K562 (cell line): ENCODE data around the gene FLOT2. TPM values are rescaled to one million over a fixed set of nuclear protein-coding genes. Genes with fewer than 3 reads are reported as not detected.
A peak's percentile ranks its signal among the peaks of the same experiment; 100 is the strongest.

Experiments used
- ARID2 ChIP-seq: fragments of 450-650 bp; IDR thresholded peaks from 2 replicates; pipeline ENCODE4 v1.6.1; 2017; ENCODE audit warnings: antibody characterized with exemption, mild to moderate bottlenecking
- COPS2 ChIP-seq: fragments of 450-650 bp; conservative IDR thresholded peaks from 2 replicates; pipeline ENCODE4 v1.6.1; 2016; ENCODE audit warnings: mild to moderate bottlenecking, moderate library complexity
- CREB1 ChIP-seq, 2 experiments: sonication (generic) in 1 of 2; formaldehyde crosslinking in 1 of 2; IDR thresholded peaks; 2 replicates each; pipeline versions ENCODE4 v1.6.1 to v1.8.0; 2012 to 2022; ENCODE audit warnings: inconsistent platforms in 1 of 2, mild to moderate bottlenecking in 1 of 2, missing genetic modification reagents in 1 of 2, moderate library complexity in 1 of 2
- CREM ChIP-seq: IDR thresholded peaks from 2 replicates; pipeline ENCODE4 v1.6.1; 2014; ENCODE audit warnings: antibody characterized with exemption, low read depth
- HLTF ChIP-seq: fragments of 450-650 bp; IDR thresholded peaks from 2 replicates; pipeline ENCODE4 v1.6.1; 2016
- KAT2B ChIP-seq: IDR thresholded peaks from one replicate; pipeline ENCODE4 v1.6.1; 2012; ENCODE audit warnings: low read depth, mild to moderate bottlenecking, control low read depth, inconsistent platforms, low read length, moderate library complexity
- NR2F6 ChIP-seq: fragments of 450-650 bp; formaldehyde crosslinking; IDR thresholded peaks from 2 replicates; pipeline ENCODE4 v1.4.0; 2020; ENCODE audit warnings: mild to moderate bottlenecking
- POLR2B ChIP-seq: fragments of 450-650 bp; IDR thresholded peaks from 2 replicates; pipeline ENCODE4 v1.6.1; 2018; ENCODE audit warnings: low read depth; ENCODE audit not compliant: partially characterized antibody
- RB1 ChIP-seq: fragments of 450-650 bp; IDR thresholded peaks from 2 replicates; pipeline ENCODE4 v1.6.1; 2017; ENCODE audit warnings: low read depth, mild to moderate bottlenecking
- RBFOX2 ChIP-seq: fragments of 200-400 bp; formaldehyde crosslinking; IDR thresholded peaks from 2 replicates; pipeline ENCODE4 v1.6.1; 2017; ENCODE audit warnings: low read depth, mild to moderate bottlenecking, low read length, moderate library complexity
- SUPT5H ChIP-seq: fragments of 450-650 bp; IDR thresholded peaks from 2 replicates; pipeline ENCODE4 v1.6.1; 2016
- TCF7 ChIP-seq: sonication (generic); IDR thresholded peaks from 2 replicates; pipeline ENCODE4 v1.6.1; 2016; ENCODE audit warnings: antibody characterized with exemption, borderline replicate concordance
- TRIM25 ChIP-seq: fragments of 450-650 bp; IDR thresholded peaks from 2 replicates; pipeline ENCODE4 v1.7.0; 2016; ENCODE audit warnings: borderline replicate concordance
- ZNF444 ChIP-seq: fragments of 250-450 bp; sonication (Bioruptor Pico); IDR thresholded peaks from 2 replicates; pipeline ENCODE4 v1.4.0; 2020; ENCODE audit warnings: mild to moderate bottlenecking, moderate library complexity
- polyA plus RNA-seq, 8 experiments: library from polyadenylated mRNA; depleted of rRNA in 4 of 8; stranded (reverse) in 5 of 8; unstranded in 3 of 8; fragments of >200 nt; fragmentation: Nextera tagmentation in 2 of 8; fragmentation: Illumina TruSeq in 1 of 8; extraction: Ambion mirVana in 2 of 8; extraction: Trizol in 1 of 8; gene quantifications; 2 replicates each; pipeline versions ENCODE4 v1.2.1 to v1.2.3, GENCODE V29; 2011 to 2014; ENCODE audit warnings: inconsistent platforms in 1 of 8, missing spikeins in 1 of 8
- total RNA-seq, 7 experiments: library from RNA; depleted of rRNA in 6 of 7; stranded (reverse); fragments of >200 nt in 6 of 7; fragmentation: Illumina TruSeq in 2 of 7; extraction: Trizol in 2 of 7; gene quantifications; 2 replicates each; pipeline versions ENCODE4 v1.2.1 to v1.2.3, GENCODE V29; 2011 to 2021; ENCODE audit warnings: low replicate concordance in 1 of 7
- TF ChIP-seq, protein P1 (sequence below), 2 experiments: fragments of 450-650 bp in 1 of 2; sonication (generic) in 1 of 2; formaldehyde crosslinking in 1 of 2; IDR thresholded peaks; 2 replicates each; pipeline versions ENCODE4 v1.7.1 to v1.9.0; 2016 to 2022; ENCODE audit warnings: inconsistent platforms in 1 of 2, mild to moderate bottlenecking in 1 of 2, missing genetic modification reagents in 1 of 2

Gene FLOT2
- total and polyA plus RNA-seq, 9 of the 15 experiments (the other 6 are each of a cell fraction or from before 2014, with no cell fraction given), result 17.5 to 138 (median 41.7) TPM

DNA sequence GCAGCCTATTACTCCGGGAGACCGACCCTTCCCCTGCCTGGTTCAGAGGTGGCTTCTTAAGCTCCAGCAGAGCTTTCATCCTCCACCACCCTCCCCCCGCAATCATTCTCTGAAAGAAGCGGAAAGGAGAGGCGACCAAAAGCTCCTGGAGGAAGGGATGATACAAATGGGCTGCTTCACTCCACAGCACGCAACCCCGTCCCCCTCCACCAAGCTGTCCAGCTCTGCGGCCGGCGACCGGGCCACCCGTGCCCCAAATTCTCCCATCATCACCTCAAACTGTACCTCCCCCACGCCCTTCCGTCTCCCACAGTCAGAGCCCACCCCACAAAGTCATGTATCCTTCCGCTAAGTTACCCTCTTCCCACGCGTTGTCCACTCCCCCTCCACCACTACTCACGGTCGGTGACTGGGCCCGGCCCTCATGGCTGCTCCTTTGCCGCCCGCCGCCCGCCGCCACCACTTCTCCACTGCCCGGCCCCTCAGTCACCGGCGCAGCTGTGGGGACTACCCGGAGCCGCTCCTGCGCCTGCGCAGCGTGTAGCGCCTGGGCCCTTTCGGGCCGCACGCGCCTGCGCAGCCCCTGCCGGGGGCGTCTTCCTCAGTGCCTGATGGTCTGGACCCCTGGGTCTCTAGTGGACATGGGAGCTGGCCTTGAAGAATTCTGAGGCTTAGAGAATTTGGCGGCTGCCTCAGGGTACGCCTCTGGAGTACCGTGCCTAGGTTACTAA is 55.1 kb downstream of the FLOT2 start, which contains the start of gene FAM222B (continued):
- TF ChIP-seq, protein P1, sequence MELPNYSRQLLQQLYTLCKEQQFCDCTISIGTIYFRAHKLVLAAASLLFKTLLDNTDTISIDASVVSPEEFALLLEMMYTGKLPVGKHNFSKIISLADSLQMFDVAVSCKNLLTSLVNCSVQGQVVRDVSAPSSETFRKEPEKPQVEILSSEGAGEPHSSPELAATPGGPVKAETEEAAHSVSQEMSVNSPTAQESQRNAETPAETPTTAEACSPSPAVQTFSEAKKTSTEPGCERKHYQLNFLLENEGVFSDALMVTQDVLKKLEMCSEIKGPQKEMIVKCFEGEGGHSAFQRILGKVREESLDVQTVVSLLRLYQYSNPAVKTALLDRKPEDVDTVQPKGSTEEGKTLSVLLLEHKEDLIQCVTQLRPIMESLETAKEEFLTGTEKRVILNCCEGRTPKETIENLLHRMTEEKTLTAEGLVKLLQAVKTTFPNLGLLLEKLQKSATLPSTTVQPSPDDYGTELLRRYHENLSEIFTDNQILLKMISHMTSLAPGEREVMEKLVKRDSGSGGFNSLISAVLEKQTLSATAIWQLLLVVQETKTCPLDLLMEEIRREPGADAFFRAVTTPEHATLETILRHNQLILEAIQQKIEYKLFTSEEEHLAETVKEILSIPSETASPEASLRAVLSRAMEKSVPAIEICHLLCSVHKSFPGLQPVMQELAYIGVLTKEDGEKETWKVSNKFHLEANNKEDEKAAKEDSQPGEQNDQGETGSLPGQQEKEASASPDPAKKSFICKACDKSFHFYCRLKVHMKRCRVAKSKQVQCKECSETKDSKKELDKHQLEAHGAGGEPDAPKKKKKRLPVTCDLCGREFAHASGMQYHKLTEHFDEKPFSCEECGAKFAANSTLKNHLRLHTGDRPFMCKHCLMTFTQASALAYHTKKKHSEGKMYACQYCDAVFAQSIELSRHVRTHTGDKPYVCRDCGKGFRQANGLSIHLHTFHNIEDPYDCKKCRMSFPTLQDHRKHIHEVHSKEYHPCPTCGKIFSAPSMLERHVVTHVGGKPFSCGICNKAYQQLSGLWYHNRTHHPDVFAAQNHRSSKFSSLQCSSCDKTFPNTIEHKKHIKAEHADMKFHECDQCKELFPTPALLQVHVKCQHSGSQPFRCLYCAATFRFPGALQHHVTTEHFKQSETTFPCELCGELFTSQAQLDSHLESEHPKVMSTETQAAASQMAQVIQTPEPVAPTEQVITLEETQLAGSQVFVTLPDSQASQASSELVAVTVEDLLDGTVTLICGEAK (IDR thresholded peaks at IDR 0.05), result 0 out of 2 replicates have a peak, but pooled peaks have one; percentile 10
- TF ChIP-seq, protein P1 (CRISPR knock-in tag; IDR thresholded peaks at IDR 0.05), result no peak
- no peak for TF ChIP-seq ZNF444 (CRISPR knock-in tag)
- TF ChIP-seq NR2F6 (CRISPR knock-in tag), result no peak
- peak; percentile 98 for TF ChIP-seq POLR2B
- TF ChIP-seq COPS2, result no peak
- 0 out of 2 replicates have a peak, but pooled peaks have one; percentile 20 for TF ChIP-seq TCF7
- TF ChIP-seq HLTF, result peak; percentile 92
- TF ChIP-seq TRIM25, result peak; percentile 78
- no peak for TF ChIP-seq KAT2B
- peak; percentile 64 for TF ChIP-seq RB1
- peak; percentile 97 for TF ChIP-seq SUPT5H
- peak; percentile 93 for TF ChIP-seq RBFOX2
- peak; percentile 62; the same call in 1 of the 2 replicates for TF ChIP-seq ARID2
- TF ChIP-seq CREB1 (IDR thresholded peaks at IDR 0.05), result no peak
- TF ChIP-seq CREB1 (CRISPR knock-in tag; IDR thresholded peaks at IDR 0.05), result peak; percentile 46; the same call in 1 of the 2 replicates
- peak; percentile 50; the same call in 1 of the 2 replicates for TF ChIP-seq CREM
